CD14-positive monocyte (primary cell): ENCODE data around the gene NR6A1. TPM values are rescaled to one million over a fixed set of nuclear protein-coding genes. Genes with fewer than 3 reads are reported as not detected.

ENCODE experiments used
- DNase-seq, 3 donors: peaks; one replicate each; pipeline ENCODE4 v3.0.0-alpha.2; 2011 to 2022
- H2AFZ ChIP-seq: 2 replicates; pipeline ENCODE4 v1.6.0; 2012; ENCODE audit warnings: mild to moderate bottlenecking, low read depth, low read length, inconsistent platforms; ENCODE audit not compliant: insufficient read depth, poor library complexity, severe bottlenecking
- H3K27ac ChIP-seq, 2 donors: 1 replicate in 1 of 2; 2 replicates in 1 of 2; pipeline ENCODE4 v1.5.1; 2012 to 2013; ENCODE audit warnings: low read length in 2 of 2, control low read depth in 1 of 2, inconsistent platforms in 1 of 2, low read depth in 1 of 2, mild to moderate bottlenecking in 1 of 2
- H3K27me3 ChIP-seq, 2 donors: one replicate each; pipeline versions ENCODE4 v1.6.0 to v1.6.1; 2011 to 2013; ENCODE audit warnings: low read length in 2 of 2; ENCODE audit not compliant: control insufficient read depth in 2 of 2, insufficient read depth in 2 of 2
- H3K36me3 ChIP-seq, 2 donors: replicated peaks in 1 of 2; 1 replicate in 1 of 2; 2 replicates in 1 of 2; pipeline versions ENCODE4 v1.5.1 to v1.6.1; 2012 to 2013; ENCODE audit warnings: low read length in 2 of 2, control low read depth in 1 of 2, inconsistent platforms in 1 of 2, mild to moderate bottlenecking in 1 of 2; ENCODE audit not compliant: insufficient read depth in 2 of 2, control insufficient read depth in 1 of 2
- H3K4me1 ChIP-seq, 2 donors: 1 replicate in 1 of 2; 2 replicates in 1 of 2; pipeline versions ENCODE4 v1.5.1 to v1.6.1; 2012 to 2013; ENCODE audit warnings: low read length in 2 of 2, control low read depth in 1 of 2, inconsistent platforms in 1 of 2, mild to moderate bottlenecking in 1 of 2, moderate library complexity in 1 of 2; ENCODE audit not compliant: insufficient read depth in 2 of 2, control insufficient read depth in 1 of 2
- H3K4me2 ChIP-seq: replicated peaks from 2 replicates; pipeline ENCODE3; 2012; ENCODE audit warnings: low read length, moderate library complexity, mild to moderate bottlenecking; ENCODE audit not compliant: poor library complexity, severe bottlenecking; ENCODE audit errors: extremely low read depth
- H3K4me3 ChIP-seq, 3 experiments: fragments of 200-600 bp in 1 of 3; sonication (generic) in 1 of 3; replicated peaks in 1 of 3; 1 replicate in 2 of 3; 2 replicates in 1 of 3; pipeline ENCODE4 v1.5.1; 2011 to 2013; ENCODE audit warnings: low read length in 3 of 3, mild to moderate bottlenecking in 3 of 3, control low read depth in 2 of 3, low read depth in 2 of 3, inconsistent platforms in 1 of 3, moderate library complexity in 1 of 3
- H3K79me2 ChIP-seq: 2 replicates; pipeline ENCODE4 v1.6.0; 2012; ENCODE audit warnings: mild to moderate bottlenecking, control low read depth, inconsistent platforms, low read length, moderate library complexity; ENCODE audit not compliant: insufficient read depth
- H3K9ac ChIP-seq: 2 replicates; pipeline ENCODE4 v1.6.0; 2017; ENCODE audit warnings: low read length, mild to moderate bottlenecking; ENCODE audit not compliant: insufficient read depth, poor library complexity, severe bottlenecking
- H3K9me3 ChIP-seq, 2 donors: replicated peaks in 1 of 2; 1 replicate in 1 of 2; 2 replicates in 1 of 2; pipeline versions ENCODE4 v1.5.1 to v1.6.1; 2012 to 2013; ENCODE audit warnings: low read length in 2 of 2, control low read depth in 1 of 2; ENCODE audit not compliant: control insufficient read depth in 1 of 2, insufficient read depth in 1 of 2
- H4K20me1 ChIP-seq: 2 replicates; pipeline ENCODE4 v1.6.0; 2012; ENCODE audit warnings: mild to moderate bottlenecking, low read length, control low read depth, moderate library complexity; ENCODE audit not compliant: insufficient read depth
- H3K27ac Mint-ChIP-seq, 7 donors: one replicate each; pipeline ENCODE4 v1.8.0; 2020; ENCODE audit warnings: mild to moderate bottlenecking in 7 of 7, mixed read lengths in 7 of 7, moderate library complexity in 6 of 7, inconsistent platforms in 2 of 7
- H3K27me3 Mint-ChIP-seq, 3 donors: one replicate each; pipeline ENCODE4 v1.8.0; 2021 to 2022; ENCODE audit warnings: low read depth in 3 of 3, mild to moderate bottlenecking in 3 of 3, mixed read lengths in 3 of 3, moderate library complexity in 3 of 3, inconsistent platforms in 1 of 3
- H3K36me3 Mint-ChIP-seq, 2 donors: one replicate each; pipeline ENCODE4 v1.8.0; 2020; ENCODE audit warnings: mixed read lengths in 2 of 2, inconsistent platforms in 1 of 2, mild to moderate bottlenecking in 1 of 2
- H3K4me1 Mint-ChIP-seq: one replicate; pipeline ENCODE4 v1.8.0; 2020; ENCODE audit warnings: mild to moderate bottlenecking, mixed read lengths
- H3K4me3 Mint-ChIP-seq, 2 donors: one replicate each; pipeline ENCODE4 v1.8.0; 2020; ENCODE audit warnings: mild to moderate bottlenecking in 2 of 2, mixed read lengths in 2 of 2, moderate library complexity in 1 of 2
- H3K9me3 Mint-ChIP-seq, 7 donors: one replicate each; pipeline ENCODE4 v1.8.0; 2020 to 2022; ENCODE audit warnings: mixed read lengths in 7 of 7, mild to moderate bottlenecking in 6 of 7, moderate library complexity in 6 of 7, inconsistent platforms in 2 of 7
- CTCF ChIP-seq: fragments of 200-600 bp; IDR thresholded peaks from one replicate; pipeline ENCODE4 v1.8.0; 2022; ENCODE audit warnings: antibody characterized with exemption, mild to moderate bottlenecking
- WGBS: methylation state at CpG from one replicate; pipeline ENCODE4 v1.1.5; 2013; ENCODE audit warnings: missing lambda C conversion rate; ENCODE audit not compliant: insufficient coverage; 5-methylcytosine and 5-hydroxymethylcytosine counted together
- intact Hi-C, 2 donors: fragments of 100-400 bp; cut with micrococcal nuclease; formaldehyde crosslinking; loops; one replicate each; pipeline versions ENCODE4 v1.15.0 to v1.15.1; 2023
- polyA plus RNA-seq, 3 donors: library from polyadenylated mRNA; depleted of rRNA in 1 of 3; unstranded in 2 of 3; stranded (reverse) in 1 of 3; fragments of 300-500 nt in 2 of 3; fragments of >200 nt in 1 of 3; fragmentation: Illumina TruSeq in 2 of 3; gene quantifications; 1 replicate in 2 of 3; 2 replicates in 1 of 3; pipeline ENCODE4 v1.2.3, GENCODE V29; 2012 to 2021

Gene NR6A1
- polyA plus RNA-seq, 3 donors: 0.15 to 2.9 (median 0.28) TPM

- Histone ChIP-seq H3K36me3 (no peaks in the 10 kb centered on the region), H3K27me3 (peaks cover 0 to 21% of the 10 kb centered on the region in 2 donors), H2AFZ (no peak overlapping the region), H3K4me1 (peaks cover 6 to 10% of the 10 kb centered on the region in 2 donors), H4K20me1 (no peaks in the 10 kb centered on the region), H3K4me2 (no peak overlapping the region), H3K4me3 (no peak overlapping the region), H3K9me3 (no peaks in the 10 kb centered on the region), H3K9ac (no peak overlapping the region), H3K79me2 (no peaks in the 10 kb centered on the region), H3K27ac (no peak overlapping the region)
- no peak overlapping the region for H3K4me3 Mint-ChIP-seq
- no peak for DNase-seq
- H3K36me3 Mint-ChIP-seq: no peaks in the 10 kb centered on the region
- WGBS: 100% methylated on average over 5 of the region's 9 CpGs
- TF ChIP-seq CTCF: no peak
- H3K9me3 Mint-ChIP-seq: peaks cover 0 to under 1% (median 0%) of the 10 kb centered on the region in 7 donors
- peaks cover 7% of the 10 kb centered on the region for H3K4me1 Mint-ChIP-seq
- H3K27ac Mint-ChIP-seq: no peak overlapping the region
- intact Hi-C loops: no loop called here
- H3K27me3 Mint-ChIP-seq: peaks cover 6 to 43% (median 10%) of the 10 kb centered on the region in 3 donors
Observed at GRCh38 chr9:124483481-124483880, 287.6 kb downstream of the NR6A1 start.

DNA sequence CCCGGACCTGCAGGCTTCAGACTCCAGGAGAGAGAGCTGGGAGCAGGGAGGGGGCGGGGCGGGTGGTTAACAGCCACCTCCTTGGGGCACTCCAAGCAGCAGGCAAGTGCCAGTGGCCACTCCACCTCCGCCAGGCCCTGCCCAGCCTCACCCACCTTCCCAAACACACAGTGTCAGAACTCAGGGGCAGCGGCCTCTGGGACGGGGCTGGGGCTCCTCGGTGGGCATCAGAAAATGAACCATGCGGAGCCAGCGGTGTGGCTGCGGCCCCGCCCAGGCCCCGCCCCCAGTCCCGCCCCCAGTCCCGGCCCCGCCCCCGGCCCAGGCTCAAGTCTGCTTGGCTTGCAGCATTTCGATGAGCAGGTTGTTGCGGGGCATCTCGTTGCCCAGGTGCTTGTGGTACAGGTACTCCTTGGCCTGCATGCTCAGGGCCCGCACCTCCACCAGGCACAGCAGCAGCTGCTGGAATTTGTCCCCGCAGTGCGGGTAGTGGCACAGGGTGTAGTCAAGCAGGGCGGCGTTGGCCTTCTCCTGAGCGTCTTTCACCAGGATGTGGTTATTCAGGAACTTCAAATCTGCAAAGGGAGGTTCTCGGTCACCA is 288.6 kb downstream of the NR6A1 start:
- no peaks in the 10 kb centered on the region for H3K79me2 ChIP-seq
- no peak overlapping the region for H3K4me3 ChIP-seq
- Mint-ChIP-seq H3K9me3 (peaks cover 0 to 6% (median 0%) of the 10 kb centered on the region in 7 donors), H3K36me3 (no peaks in the 10 kb centered on the region), H3K27me3 (peaks cover 12 to 47% (median 15%) of the 10 kb centered on the region in 3 donors), H3K4me1 (peaks cover 7% of the 10 kb centered on the region), H3K4me3 (no peak overlapping the region), H3K27ac (no peak overlapping the region)
- H3K4me2 ChIP-seq: no peak overlapping the region
- intact Hi-C loops: no loop called here
- no peaks in the 10 kb centered on the region for H4K20me1 ChIP-seq
- peaks cover 6 to 14% of the 10 kb centered on the region in 2 donors for H3K4me1 ChIP-seq
- H3K27me3 ChIP-seq: peaks cover 0 to 27% of the 10 kb centered on the region in 2 donors
- DNase-seq: no peak
- no peak overlapping the region for H2AFZ ChIP-seq
- H3K9ac ChIP-seq: no peak overlapping the region
- 47% methylated on average over 22 of the region's 26 CpGs for WGBS
- no peak overlapping the region for H3K27ac ChIP-seq
- no peaks in the 10 kb centered on the region for H3K36me3 ChIP-seq
- no peaks in the 10 kb centered on the region for H3K9me3 ChIP-seq
- TF ChIP-seq CTCF: no peak
